IPS DF 19.7 (cell line): ENCODE measurements around the gene TTN.
"Not testable (repeated sequence)": the region's sequence is repeated elsewhere in the genome, so short reads cannot be mapped to it uniquely, and the experiment has no call there.

Source experiments
- DNase-seq: peaks from one replicate; pipeline ENCODE4 v3.0.0-alpha.2; 2013; ENCODE audit warnings: low read depth, low spot score

TTN gene

GRCh38 chr2:178530131-178530530, 277.1 kb downstream of the TTN start:
- DNase-seq, result no peak

GRCh38 chr2:178529194-178529593, 278.0 kb downstream of the TTN start:
- DNase-seq, result no peak

- no peak for DNase-seq
These were observed 278.6 kb downstream of the TTN start for GRCh38 chr2:178528647-178529046.

GRCh38 chr2:178527592-178527991, 279.6 kb downstream of the TTN start:
- DNase-seq, result no peak

GRCh38 chr2:178526256-178526655, 281.0 kb downstream of the TTN start:
- DNase-seq, result no peak

- DNase-seq, result not testable (repeated sequence)
These were observed 281.8 kb downstream of the TTN start for GRCh38 chr2:178525460-178525859.

DNA sequence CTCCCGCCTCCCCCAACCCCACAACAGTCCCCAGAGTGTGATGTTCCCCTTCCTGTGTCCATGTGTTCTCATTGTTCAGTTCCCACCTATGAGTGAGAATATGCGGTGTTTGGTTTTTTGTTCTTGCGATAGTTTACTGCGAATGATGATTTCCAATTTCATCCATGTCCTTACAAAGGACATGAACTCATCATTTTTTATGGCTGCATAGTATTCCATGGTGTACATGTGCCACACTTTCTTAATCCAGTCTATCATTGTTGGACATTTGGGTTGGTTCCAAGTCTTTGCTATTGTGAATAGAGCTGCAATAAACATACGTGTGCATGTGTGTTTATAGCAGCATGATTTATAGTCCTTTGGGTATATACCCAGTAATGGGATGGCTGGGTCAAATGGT, 282.2 kb downstream of the TTN start:
- not testable (repeated sequence) for DNase-seq

- DNase-seq, result no peak
These were observed 283.6 kb downstream of the TTN start for GRCh38 chr2:178523596-178524134.

DNA sequence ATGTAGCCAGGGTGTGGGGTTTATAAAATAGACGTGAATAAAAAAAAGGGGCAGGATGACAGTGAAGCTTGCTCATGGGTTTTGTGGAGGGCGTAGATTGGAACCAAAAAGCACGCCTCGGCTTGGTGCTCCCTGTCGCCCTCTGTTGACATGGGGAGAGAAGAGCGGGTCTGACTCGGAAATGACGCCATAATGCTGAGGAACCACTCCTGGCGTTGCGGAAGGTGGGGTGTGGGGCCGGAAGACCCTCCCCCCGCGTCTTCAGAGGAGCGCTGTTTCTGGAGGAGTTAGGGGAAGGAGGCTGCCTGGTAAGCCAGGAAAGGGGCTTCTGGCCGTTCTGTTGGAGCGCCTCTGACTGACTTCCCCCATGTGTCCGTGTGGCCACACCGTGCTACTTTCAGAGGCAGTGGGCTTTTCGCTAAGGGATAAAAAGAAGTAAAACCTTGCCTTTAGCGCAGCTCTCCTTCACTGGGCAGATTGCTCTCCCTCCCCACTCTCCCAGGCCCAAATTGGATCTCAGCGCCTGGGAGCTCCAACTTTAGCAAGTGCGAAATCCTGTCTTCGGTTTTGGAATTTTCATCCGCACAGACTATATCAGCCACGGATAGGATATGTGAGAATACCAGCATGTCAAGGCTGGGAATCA, 284.1 kb downstream of the TTN start:
- DNase-seq, result peak; percentile 72

GRCh38 chr2:178521304-178522150, 285.7 kb downstream of the TTN start:
- DNase-seq, result no peak

GRCh38 chr2:178517496-178517895, 289.7 kb downstream of the TTN start:
- no peak for DNase-seq

DNA sequence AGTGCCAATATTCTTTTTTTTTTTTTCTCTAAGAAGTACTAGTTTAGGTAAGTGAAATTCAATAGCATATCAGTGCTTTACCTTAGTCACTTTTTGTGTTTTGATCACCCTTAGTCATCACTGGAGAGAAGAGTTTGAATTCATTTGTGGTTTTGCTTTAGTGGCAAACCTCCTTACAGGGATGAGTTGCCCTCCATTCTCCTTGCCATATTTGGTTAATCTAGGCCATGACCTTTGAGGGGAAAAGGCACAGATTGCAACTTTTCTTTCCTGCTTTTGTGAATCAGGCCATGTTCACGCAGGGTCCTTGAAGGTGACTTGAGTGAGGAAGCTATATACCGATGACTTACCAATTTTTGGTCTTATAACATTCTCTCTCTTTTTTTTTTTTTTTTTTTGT, 292.6 kb downstream of the TTN start:
- no peak for DNase-seq

- no peak for DNase-seq
These were observed 293.3 kb downstream of the TTN start for GRCh38 chr2:178513876-178514275.

DNA sequence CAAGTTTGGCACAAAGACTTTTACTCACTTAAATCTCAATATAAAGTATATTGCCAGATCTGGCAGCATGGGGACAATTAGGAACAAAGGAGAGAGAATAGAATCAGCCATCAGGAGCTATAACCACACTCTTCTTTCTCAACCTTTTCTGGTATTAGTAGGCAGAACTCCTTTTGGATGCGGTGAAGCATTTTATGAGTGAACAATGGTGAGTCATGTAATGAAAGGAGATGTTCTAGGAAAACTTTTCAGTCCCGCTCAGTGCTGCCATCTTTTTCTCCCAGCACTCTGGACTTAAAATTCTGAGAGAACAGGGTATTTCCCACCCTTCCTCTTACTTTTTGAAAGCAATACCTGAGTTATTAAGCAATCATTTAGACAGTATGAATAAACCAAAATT, 294.7 kb downstream of the TTN start:
- DNase-seq, result no peak

DNA sequence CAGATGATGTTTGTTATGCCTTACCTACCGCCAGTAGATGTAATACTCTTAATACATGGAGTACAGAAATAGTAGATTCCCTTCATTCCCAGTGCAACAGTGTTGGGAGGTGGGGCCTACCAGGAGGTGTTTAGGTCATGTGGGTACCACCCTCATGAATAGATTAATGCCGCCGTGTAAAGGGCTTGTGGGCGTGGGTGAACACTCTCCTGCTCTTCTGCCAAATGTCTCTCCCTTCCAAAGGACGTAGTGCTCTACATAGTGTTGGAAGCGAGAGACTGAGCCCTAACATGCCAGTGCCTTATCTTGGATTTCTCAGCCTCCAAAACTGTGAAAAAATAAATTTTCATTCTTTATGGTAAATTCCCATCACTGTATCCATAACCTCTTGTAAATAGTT, 296.8 kb downstream of the TTN start:
- no peak for DNase-seq

DNA sequence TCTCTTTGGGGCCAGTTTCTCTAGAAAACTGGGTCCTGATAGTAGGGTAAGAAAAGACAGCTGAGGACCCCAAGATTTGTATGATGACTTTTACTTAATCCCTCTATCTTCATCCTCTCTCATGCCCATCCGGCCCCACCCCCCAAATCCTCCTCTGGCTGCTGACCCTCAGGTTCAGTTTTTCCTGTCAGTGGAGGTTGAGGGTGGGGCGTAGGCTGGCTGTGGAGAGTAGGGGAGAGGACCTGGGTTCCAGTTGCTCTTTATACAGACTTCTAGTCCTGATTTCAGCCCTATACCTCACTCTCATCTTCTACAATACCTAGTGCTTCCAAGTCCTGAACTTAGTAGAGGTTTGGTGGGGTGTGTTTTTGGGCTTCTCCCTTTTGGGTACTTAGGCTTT, 298.6 kb downstream of the TTN start:
- no peak for DNase-seq

- DNase-seq, result no peak
These were observed 300.3 kb downstream of the TTN start for GRCh38 chr2:178506949-178507348.

GRCh38 chr2:178506524-178506923, 300.7 kb downstream of the TTN start:
- DNase-seq, result no peak

DNA sequence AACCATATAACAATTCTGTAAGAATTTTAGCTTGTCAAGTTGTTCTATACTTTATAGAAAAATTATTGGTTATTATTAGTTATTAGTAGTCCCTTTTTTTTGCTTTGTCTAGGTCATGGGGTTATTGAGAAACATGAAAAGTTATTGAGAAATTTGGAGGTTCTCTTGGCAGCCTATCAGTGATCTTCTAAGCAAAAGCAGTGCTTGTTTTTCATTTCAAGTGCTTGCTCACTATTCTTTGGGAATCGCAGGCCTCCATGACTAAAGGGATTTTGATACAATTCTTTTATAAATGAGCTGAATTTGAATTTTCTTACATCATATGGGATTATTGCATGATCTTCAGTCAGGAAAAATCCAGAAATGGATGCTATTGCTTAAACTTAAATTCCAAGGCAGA, 301.1 kb downstream of the TTN start:
- no peak for DNase-seq

DNA sequence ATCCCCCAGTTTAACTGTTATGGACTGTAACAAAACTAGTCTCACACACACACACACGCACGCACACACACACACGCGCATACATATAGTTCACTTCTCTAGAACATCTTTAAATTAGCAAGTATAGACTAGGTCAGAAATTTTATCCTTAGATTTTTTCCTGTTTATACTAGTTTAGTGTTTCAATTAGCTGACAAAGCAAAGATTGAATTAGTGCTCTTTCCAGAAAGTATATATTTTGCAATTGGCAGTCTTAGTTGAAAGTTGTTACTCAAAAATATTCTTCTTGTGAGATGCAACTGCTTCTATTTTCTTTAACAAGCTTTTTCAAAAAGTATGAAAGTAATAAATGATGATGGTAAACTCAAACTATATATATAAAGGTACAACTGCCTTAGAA, 304.5 kb downstream of the TTN start:
- no peak for DNase-seq

DNA sequence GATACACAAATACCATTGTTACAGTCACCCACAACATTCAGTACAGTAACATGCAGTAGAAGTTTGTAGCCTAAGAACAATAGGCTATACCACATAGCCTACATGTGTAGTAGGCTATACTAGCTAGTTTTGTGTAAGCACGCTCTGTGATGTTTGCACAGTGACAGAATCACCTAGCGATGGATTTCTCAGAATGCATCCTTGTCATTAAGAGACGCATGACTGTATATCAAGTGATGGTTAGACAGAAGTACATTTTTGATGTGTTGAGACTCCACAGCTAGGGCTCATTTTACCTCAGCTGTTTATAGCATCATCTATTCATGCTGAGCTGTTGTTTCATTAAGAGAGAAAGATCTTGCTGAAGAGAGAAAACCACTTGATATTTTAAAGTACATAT, 307.6 kb downstream of the TTN start:
- no peak for DNase-seq

GRCh38 chr2:178498137-178498536, 309.1 kb downstream of the TTN start:
- no peak for DNase-seq

DNA sequence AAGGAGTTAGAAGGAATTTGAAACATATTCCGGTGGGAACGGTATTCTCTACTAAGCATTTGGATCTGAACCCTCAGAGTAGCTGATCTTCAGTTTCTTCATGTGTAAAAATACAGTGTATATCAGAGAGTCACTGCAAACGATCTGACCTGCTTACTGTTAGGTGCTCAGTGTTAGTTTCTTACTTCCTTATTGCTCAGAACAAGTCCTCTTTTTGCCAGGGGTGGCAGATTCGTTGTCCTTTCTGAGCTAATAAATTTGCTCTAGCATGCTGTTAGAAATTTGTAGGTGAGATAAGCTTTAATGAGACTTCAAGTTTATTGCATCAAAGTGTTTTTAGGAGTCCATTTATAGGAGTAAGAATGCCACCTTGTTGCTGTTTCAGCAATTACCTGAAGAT, 311.2 kb downstream of the TTN start:
- DNase-seq, result no peak
